SK-N-SH treated with all-trans-retinoic acid at 6 μM for 48 hours (cell line): Measurements from ENCODE around the gene KRT82.

ENCODE experiments used
- ATAC-seq: fragments of 200-7000 bp; cut with Tn5 transposase; 3 replicates; pipeline ENCODE4 v1.9.1; 2020; ENCODE audit warnings: mild to moderate bottlenecking, moderate library complexity
- ARNTL ChIP-seq: fragments of 450-650 bp; formaldehyde crosslinking; IDR thresholded peaks from 2 replicates; pipeline ENCODE4 v1.5.0; 2020; ENCODE audit warnings: low read depth, mild to moderate bottlenecking, moderate library complexity, borderline replicate concordance
- CREB5 ChIP-seq: fragments of 250-450 bp; sonication (Bioruptor Pico); IDR thresholded peaks from 2 replicates; pipeline ENCODE4 v1.5.1; 2020; ENCODE audit warnings: low read depth, mild to moderate bottlenecking, moderate library complexity
- CSDC2 ChIP-seq: fragments of 250-450 bp; sonication (Bioruptor Pico); IDR thresholded peaks from 2 replicates; pipeline ENCODE4 v1.5.0; 2020; ENCODE audit warnings: mild to moderate bottlenecking, moderate library complexity
- ESRRG ChIP-seq: fragments of 250-450 bp; sonication (Bioruptor Pico); IDR thresholded peaks from 2 replicates; pipeline ENCODE4 v1.6.1; 2021; ENCODE audit warnings: mild to moderate bottlenecking
- GLIS3 ChIP-seq: fragments of 250-450 bp; sonication (Bioruptor Pico); IDR thresholded peaks from 2 replicates; pipeline ENCODE4 v1.5.0; 2020; ENCODE audit warnings: mild to moderate bottlenecking, moderate library complexity
- ISL1 ChIP-seq: fragments of 250-450 bp; sonication (Bioruptor Pico); IDR thresholded peaks from 2 replicates; pipeline ENCODE4 v2.1.2; 2022; ENCODE audit warnings: mild to moderate bottlenecking, moderate library complexity
- PATZ1 ChIP-seq: fragments of 250-450 bp; sonication (Bioruptor Pico); IDR thresholded peaks from 2 replicates; pipeline ENCODE4 v1.8.0; 2020; ENCODE audit warnings: mild to moderate bottlenecking, moderate library complexity, borderline replicate concordance
- POU6F1 ChIP-seq: fragments of 250-450 bp; sonication (Bioruptor Pico); IDR thresholded peaks from 2 replicates; pipeline ENCODE4 v1.8.0; 2021; ENCODE audit warnings: low read depth, mild to moderate bottlenecking, moderate library complexity, borderline replicate concordance
- PPARA ChIP-seq: fragments of 250-450 bp; sonication (Bioruptor Pico); IDR thresholded peaks from 2 replicates; pipeline ENCODE4 v1.5.0; 2020; ENCODE audit warnings: mild to moderate bottlenecking, borderline replicate concordance
- RARB ChIP-seq: fragments of 250-450 bp; sonication (Bioruptor Pico); IDR thresholded peaks from 2 replicates; pipeline ENCODE4 v1.8.0; 2021; ENCODE audit warnings: mild to moderate bottlenecking, moderate library complexity
- SNAI2 ChIP-seq: fragments of 250-450 bp; sonication (Bioruptor Pico); IDR thresholded peaks from 2 replicates; pipeline ENCODE4 v1.5.0; 2020; ENCODE audit warnings: mild to moderate bottlenecking, moderate library complexity
- TOX ChIP-seq: fragments of 250-450 bp; sonication (Bioruptor Pico); IDR thresholded peaks from 2 replicates; pipeline ENCODE4 v1.8.0; 2021; ENCODE audit warnings: mild to moderate bottlenecking, moderate library complexity, borderline replicate concordance
- TSHZ2 ChIP-seq: fragments of 250-450 bp; sonication (Bioruptor Pico); IDR thresholded peaks from 2 replicates; pipeline ENCODE4 v1.5.0; 2020; ENCODE audit warnings: mild to moderate bottlenecking, moderate library complexity
- ZC3H10 ChIP-seq: fragments of 250-450 bp; sonication (Bioruptor Pico); IDR thresholded peaks from 2 replicates; pipeline ENCODE4 v1.5.1; 2021; ENCODE audit warnings: mild to moderate bottlenecking, moderate library complexity
- ZNF565 ChIP-seq: fragments of 450-650 bp; formaldehyde crosslinking; conservative IDR thresholded peaks from 2 replicates; pipeline ENCODE4 v1.5.0; 2020; ENCODE audit warnings: low read depth, mild to moderate bottlenecking, moderate library complexity
- ZNF8 ChIP-seq: fragments of 450-650 bp; formaldehyde crosslinking; IDR thresholded peaks from 2 replicates; pipeline ENCODE4 v1.5.0; 2020; ENCODE audit warnings: mild to moderate bottlenecking, moderate library complexity

The KRT82 gene

GRCh38 chr12:52385226-52385702 is 20.9 kb downstream of the KRT82 start, which contains the start of gene KRT84:
TSS of gene KRT84 (minus strand) at chr12:52385652. CDS start at chr12:52385585, 67 bp downstream.
- no peak for ATAC-seq
- no peak for TF ChIP-seq ISL1 (CRISPR knock-in tag)
- no peak for TF ChIP-seq TSHZ2
- TF ChIP-seq ZC3H10 (CRISPR knock-in tag): no peak
- no peak for TF ChIP-seq ZNF8 (CRISPR knock-in tag)
- no peak for TF ChIP-seq ARNTL
- no peak for TF ChIP-seq GLIS3
- TF ChIP-seq PPARA (CRISPR knock-in tag): no peak
- TF ChIP-seq POU6F1: no peak
- no peak for TF ChIP-seq TOX
- TF ChIP-seq CREB5 (CRISPR knock-in tag): no peak

GRCh38 chr12:52383331-52383730 is 22.8 kb downstream of the KRT82 start:
- ATAC-seq: no peak

GRCh38 chr12:52382854-52383253 is 23.3 kb downstream of the KRT82 start:
- no peak for ATAC-seq
- TF ChIP-seq ZNF565 (CRISPR knock-in tag) (no peak), SNAI2 (no peak), GLIS3 (no peak), RARB (CRISPR knock-in tag) (no peak)

More at GRCh38 chr12:52383331-52383730, 22.8 kb downstream of the KRT82 start:
- TF ChIP-seq GLIS3: no peak
- no peak for TF ChIP-seq TOX
- TF ChIP-seq PATZ1 (CRISPR knock-in tag): no peak
- no peak for TF ChIP-seq ARNTL
- TF ChIP-seq ESRRG (CRISPR knock-in tag): no peak
- TF ChIP-seq CSDC2 (CRISPR knock-in tag): no peak
- TF ChIP-seq POU6F1: no peak

GRCh38 chr12:52381206-52381605 is 24.9 kb downstream of the KRT82 start:
- no peak for ATAC-seq
- no peak for TF ChIP-seq TSHZ2
